Breast epithelium (tissue), 3 donors: ENCODE data around the gene NACC2.

Source experiments
- POLR2A ChIP-seq: fragments of 450-650 bp; IDR thresholded peaks from one replicate; pipeline ENCODE4 v1.6.1; 2016; ENCODE audit warnings: antibody characterized with exemption, mild to moderate bottlenecking, moderate library complexity
- TF ChIP-seq, protein P1 (sequence below), 3 donors: fragments of 450-650 bp; IDR thresholded peaks; one replicate each; pipeline ENCODE4 v1.5.1; 2016 to 2017; ENCODE audit warnings: antibody characterized with exemption in 3 of 3, mild to moderate bottlenecking in 3 of 3, moderate library complexity in 3 of 3

- TF ChIP-seq, protein P1, sequence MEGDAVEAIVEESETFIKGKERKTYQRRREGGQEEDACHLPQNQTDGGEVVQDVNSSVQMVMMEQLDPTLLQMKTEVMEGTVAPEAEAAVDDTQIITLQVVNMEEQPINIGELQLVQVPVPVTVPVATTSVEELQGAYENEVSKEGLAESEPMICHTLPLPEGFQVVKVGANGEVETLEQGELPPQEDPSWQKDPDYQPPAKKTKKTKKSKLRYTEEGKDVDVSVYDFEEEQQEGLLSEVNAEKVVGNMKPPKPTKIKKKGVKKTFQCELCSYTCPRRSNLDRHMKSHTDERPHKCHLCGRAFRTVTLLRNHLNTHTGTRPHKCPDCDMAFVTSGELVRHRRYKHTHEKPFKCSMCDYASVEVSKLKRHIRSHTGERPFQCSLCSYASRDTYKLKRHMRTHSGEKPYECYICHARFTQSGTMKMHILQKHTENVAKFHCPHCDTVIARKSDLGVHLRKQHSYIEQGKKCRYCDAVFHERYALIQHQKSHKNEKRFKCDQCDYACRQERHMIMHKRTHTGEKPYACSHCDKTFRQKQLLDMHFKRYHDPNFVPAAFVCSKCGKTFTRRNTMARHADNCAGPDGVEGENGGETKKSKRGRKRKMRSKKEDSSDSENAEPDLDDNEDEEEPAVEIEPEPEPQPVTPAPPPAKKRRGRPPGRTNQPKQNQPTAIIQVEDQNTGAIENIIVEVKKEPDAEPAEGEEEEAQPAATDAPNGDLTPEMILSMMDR (IDR thresholded peaks at IDR 0.05) = no peak
- TF ChIP-seq POLR2A = no peak
These were observed 32.2 kb downstream of the NACC2 start for GRCh38 chr9:136062657-136063439.
